HG02571 (cell line): ENCODE data around the gene ZKSCAN3.
A peak's percentile ranks its signal among the peaks of the same experiment; 100 is the strongest.
"Not testable (repeated sequence)": the region's sequence is repeated elsewhere in the genome, so short reads cannot be mapped to it uniquely, and the experiment has no call there.

ENCODE experiments used
- ATAC-seq: cut with Tn5 transposase; IDR thresholded peaks from one replicate; pipeline ENCODE4 v1.9.1; 2021; ENCODE audit warnings: mild to moderate bottlenecking, moderate library complexity; ENCODE audit not compliant: unreplicated experiment

The ZKSCAN3 gene

DNA sequence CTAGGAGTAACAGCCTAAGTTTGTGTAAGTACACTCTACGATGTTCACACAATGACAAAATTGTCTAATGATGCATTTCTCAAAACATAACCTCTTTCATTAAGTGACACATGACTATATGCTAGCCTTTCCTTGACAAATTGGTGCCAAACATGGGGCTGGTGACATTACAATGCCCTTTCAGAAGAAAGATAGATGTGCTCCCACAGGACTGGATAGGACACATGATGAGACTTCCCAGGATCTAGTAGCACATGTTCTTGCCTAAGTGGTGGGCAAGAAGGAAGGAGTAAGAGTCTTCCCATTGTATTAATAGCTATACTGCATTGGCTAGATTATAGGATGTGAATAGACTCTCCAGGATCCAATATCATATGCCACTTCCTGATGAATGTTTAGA is 21.5 kb downstream of the ZKSCAN3 start:
- no peak for ATAC-seq

DNA sequence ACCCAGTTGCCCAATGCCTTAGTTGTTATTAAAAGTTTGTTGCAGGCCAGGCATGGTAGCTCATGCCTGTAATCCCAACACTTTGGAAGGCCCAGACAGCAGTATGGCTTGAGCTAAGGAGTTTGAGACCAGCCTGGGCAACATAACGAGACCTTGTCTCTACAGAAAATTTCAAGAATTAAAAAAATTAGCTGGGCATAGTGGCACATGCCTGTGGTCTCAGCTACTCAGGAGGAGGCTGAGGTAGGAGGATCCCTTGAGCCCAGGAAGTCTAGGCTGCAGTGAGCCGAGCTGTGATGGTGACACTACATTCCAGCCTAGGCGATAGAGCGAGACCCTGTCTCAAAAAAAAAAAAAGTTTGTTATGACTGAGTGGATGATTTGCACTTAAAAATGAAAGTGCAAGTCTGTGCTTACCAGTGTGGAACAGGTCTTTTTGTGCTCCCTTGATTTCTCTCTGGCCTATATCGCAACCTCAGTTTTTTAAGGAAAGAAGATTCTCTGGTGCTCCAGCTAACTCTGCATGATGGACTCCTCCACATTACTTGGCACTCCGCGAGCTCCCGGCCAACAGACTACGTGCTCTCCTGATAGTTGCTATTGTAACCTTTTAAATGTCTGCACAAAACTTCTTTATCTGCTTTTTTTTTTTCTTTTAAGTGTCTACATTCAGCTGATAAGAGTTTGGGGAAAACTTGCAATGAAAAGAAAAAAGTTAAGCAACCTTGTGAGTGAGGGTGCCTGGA is 22.1 kb downstream of the ZKSCAN3 start:
- no peak for ATAC-seq

DNA sequence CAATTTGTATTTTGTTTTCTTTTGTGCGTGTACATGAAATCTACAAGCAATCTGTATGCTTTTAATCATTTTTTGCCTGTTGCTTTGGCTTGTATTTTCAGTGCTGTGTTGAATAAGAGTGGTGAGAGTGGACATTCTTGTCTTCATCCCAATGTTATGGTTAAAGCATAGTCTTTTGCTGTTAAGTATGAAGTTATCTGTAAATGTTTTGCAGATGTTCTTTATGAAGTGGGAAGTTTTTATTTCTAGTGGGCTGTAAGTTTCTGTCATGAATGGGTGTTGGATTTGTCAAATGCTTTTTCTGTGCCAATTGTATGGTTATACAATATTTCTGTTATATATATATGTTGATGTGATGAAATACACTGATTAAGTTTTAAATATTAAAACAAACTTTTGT is 24.2 kb downstream of the ZKSCAN3 start:
- ATAC-seq = no peak

DNA sequence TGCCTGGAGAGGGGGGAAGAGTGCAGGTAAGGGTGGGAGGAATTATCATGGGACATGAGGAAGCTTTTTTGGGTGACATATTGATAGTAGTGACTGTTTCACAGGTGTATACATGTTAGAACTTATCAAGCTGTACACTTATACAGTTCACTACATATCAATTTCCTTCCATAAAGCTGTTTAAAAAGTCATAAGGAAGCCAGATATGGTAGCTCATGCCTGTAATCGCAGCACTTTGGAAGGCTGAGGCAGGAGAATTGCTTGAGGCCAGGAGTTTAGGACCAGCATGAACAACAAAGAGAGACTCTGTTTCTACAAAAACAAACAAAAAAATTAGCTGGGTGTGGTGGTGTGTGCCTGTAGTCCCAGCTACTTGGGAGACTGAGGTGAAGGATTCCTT is 28.1 kb downstream of the ZKSCAN3 start:
- ATAC-seq = no peak

DNA sequence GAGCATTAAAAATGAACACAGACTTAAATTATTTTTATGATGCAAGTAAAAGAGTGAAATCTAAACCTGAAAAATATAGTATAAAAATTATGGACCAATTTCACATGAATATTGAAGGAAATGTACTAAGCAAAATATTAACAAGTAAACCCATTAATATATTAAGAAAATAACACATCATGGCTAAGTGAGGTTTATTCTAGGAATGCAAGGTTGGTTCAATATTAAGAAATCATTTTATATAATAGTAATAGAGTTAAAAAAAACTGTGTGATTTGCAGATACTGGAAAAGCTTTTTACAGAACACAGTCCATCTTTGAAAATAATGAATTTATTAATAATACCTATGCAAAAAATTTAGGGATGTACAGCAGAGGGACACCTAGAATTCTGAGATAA is 28.9 kb downstream of the ZKSCAN3 start:
- ATAC-seq = no peak

DNA sequence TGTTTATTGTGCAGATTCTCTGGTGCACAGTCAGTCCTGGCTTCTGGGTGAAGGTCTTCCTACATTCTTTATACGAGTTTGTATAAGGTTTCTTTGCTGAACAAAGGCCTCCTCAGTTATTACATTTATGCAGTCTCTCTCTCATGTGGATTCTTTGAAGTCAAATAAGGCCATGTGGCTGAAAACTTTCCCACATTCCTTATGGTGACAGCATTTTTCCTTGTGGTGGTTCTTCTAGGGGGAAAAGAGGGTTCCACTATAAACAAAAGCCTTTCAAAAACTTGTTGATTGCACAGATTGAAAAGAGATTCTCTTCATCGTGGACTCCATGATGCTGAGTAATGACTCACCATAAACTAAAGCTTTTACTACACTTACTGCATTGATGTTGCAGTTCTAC is 30.6 kb downstream of the ZKSCAN3 start:
- ATAC-seq = no peak

DNA sequence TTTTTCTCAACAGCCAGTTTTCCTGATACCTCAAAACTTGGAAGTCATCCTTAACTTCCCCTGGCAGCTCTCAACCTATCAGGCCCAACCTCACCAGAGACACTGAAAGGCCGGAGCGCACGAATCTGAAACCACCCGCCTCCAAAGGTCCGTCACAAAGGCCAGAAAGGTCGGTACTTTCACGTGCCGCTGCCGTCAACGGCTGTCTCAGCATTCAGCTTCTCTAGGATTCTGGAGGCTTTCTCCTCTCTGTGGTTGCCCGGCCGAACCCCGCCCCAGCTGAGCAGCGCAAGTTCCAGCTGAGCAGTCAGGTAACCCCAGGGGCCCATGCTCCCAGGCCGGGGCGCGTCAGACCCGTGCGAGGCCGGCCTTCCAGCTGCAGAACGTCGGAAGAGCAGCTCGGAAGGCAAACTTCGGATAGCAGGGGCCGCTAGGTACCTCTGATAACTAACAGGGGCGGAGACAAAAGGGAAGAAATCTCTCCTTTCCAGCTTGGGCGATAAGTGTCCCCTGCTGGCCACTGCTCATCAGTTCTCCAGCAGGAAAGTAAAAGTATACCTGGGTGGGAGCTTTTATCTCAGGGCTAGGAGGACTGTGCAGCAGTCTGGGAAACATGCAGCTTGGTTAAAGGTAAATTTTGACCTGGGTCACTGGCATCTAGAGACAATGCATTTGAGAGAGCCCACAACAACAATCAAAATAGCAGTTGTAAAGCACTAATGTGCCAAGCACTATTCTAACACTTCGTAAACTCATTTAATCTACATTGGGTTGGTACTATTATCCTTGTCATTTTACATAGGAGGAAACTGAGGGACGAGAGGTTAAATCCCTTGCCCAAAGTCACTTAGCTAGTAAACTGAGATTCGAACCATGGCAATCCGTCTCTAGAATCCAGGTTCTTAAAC is 33.7 kb downstream of the ZKSCAN3 start:
- ATAC-seq = peak; percentile 96

DNA sequence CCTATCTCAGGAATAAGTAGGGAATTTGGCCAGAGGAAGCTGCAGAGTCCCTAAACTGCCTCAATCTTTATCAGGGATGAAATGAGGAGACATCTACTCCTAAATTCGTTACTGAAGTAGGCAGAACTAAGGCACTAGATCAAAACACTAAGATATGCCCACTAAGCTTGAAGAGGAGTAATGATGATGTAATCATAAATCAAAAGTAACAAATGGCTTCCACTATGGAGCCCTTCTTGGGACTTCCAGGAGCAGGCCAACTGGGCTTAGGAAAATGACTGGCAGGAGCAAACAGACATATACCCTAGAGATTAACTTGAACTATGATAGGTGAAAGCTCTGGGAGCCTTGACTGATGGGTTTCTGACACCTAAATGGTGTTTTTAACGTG is 34.4 kb downstream of the ZKSCAN3 start:
- ATAC-seq = no peak

DNA sequence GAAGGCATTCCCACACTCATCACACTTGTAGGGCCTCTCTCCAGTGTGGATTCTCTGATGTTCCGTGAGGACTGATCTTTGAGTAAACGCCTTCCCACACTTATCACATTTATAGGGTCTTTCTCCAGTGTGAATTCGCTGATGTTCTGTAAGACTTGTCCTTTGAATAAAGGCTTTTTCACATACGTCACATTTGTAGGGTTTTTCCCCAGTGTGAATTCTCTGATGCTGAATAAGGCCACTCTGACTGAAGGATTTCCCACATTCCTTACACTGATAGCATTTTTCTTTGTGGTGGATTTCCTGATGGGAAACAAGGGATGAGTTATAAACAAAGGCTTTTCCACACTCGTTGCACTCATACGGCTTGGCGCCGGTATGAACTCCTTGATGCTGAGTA is 40.9 kb downstream of the ZKSCAN3 start:
- no peak for ATAC-seq

DNA sequence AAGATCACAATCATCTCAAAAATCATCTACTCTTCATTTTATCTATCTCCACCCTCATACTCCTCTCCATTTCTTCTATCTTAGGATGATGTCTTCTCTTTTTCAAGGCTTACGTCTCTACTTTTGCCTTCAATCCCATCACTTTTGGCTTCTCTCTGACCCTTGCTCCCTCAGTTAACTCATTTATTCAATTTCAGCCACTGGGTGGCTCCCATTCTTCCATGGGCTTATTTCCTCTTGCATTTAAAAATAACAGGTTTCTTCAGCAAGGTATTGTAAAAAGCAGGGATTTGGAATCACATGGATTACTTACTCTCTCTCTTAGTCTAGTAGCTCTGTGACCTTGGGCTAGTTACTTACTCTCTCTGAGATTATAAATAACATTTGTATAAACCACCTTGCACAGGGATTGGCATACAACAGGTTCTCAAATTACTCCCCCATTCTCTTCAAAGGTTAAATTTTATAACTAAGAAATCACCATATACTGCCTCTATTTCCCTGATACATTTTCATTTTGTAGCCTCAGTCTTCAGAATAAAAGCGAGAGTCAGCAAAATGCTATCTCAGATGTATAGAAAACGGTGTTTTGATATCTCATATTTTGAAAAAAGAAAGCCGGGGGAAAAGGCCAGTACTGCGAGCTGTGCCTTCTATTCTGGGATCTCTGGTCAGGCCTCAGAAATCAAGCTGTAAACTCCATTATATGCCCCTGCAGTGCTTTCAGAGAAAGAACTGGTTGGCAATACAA is 44.3 kb downstream of the ZKSCAN3 start:
- no peak for ATAC-seq

DNA sequence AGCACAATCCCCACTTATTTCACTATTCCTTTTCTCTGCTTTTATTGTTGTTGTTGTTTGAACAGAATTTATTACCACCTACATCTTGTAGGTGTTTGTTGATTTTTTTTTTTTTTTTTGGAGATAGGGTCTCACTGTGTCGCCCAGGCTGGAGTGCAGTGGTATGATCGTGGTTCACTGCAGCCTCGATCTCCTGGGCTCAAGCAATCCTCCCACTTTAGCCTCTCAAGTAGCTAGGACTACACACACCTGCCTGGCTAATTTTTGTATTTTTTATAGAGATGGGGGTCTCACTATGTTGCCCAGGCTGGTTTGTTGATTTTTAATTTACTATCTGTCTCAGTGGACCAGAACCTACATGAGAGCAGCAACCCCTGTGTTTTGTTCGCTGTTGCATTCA is 46.2 kb downstream of the ZKSCAN3 start:
- no peak for ATAC-seq

DNA sequence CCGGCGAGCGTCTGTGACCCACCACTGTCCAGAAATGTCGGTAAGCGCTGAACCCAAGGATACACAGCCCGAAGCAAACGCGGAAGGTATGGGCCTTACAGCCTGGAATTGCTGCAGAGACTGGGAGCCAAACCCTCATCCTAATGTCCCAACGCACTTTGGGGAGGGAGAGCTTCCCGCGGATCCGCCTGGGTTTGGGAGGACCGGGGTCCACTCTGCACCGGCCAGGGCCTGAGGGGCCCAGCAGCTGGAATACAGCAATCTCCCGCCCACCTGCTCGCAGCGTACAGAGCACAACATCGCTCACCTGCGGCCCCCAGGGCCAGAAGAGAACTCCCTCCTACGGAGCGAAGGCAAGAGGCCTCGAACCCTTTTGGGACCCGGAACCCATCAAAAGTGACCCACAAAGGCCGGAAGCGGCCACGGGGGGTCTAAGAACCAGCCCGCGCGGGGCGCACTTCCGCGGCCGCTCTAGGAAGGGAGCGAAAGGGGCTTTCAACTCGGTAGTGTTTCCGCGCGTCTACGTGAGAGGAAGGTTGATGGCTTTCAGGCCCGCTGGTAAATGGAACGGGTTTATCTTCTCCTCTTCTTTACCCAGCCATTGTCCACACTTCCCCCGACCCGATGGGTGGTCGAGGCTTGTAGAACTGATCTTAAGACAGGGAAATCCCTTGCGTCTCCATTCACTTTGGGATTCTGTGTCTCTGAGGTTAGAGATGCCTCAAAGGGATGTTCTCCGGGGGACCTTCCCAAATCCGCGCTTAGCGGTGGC is 49.8 kb downstream of the ZKSCAN3 start, which contains the start of gene ZSCAN12:
Gene ZSCAN12, minus strand, starts transcription at position 398 of the 772 bp plus-strand sequence. CDS start 1,342 bp downstream, outside the sequence.
- ATAC-seq = peak; percentile 68

DNA sequence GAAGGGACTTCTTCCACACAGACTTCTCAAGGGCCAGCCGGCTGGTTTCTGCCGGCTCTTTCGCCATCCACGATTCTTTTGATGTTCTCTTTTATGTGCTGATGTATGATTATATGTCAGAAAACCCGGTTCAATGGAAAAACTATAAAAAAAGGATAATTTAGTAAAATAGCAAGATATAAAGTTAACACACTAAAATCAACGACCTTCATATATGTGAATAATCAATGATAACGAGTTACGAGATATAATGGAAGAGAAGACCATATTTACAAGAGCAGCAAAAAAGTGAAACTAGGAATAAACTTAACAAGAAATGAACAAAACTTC is 50.3 kb downstream of the ZKSCAN3 start:
- no peak for ATAC-seq

DNA sequence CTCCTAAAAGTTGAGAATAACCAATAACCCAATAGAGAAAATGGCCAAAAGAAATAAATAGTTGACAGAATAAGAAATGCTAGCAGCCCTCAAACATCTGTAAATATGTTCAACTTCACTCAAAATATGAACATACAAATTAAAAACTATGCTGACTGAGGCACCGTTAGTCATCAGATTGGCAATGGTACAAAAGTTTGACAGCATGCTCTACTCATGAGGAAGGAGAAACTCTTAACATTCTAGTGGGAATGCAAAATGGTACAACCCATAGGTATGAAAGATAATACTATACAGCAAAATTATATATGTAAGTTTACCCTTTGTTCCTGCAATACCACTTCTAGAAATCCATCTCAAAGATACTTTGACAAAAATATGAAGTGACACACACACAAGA is 51.4 kb downstream of the ZKSCAN3 start:
- no peak for ATAC-seq

DNA sequence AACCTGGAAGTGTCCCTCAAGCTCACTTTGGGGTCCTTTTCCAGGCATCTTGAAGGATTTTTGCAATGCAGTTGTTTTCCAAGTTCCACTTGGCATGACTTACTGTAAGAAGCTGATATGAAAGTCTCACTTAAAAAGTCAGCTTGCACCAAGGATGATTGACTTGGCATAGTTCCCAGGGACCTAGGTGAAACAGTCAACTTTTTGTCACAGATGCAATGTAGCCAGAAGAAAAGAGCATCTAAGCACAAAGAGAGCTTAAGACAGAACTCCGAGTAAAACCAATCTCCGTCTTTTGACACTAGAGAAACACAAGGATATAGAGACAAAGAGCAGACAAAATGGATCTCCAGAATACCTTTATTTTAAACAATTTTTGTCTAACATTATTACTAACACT is 52.5 kb downstream of the ZKSCAN3 start:
- no peak for ATAC-seq

DNA sequence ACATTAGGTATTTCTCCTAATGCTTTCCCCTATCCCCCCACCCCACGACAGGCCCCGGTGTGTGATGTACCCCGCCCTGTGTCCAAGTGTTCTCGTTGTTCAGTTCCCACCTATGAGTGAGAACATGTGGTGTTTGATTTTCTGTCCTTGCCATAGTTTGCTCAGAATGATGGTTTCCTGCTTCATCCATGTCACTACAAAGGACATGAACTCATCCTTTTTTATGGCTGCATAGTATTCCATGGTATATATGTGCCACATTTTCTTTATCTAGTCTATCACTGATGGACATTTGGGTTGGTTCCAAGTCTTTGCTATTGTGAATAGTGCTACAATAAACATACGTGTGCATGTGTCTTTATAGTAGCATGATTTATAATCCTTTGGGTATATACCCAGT is 54.2 kb downstream of the ZKSCAN3 start:
- ATAC-seq = not testable (repeated sequence)

DNA sequence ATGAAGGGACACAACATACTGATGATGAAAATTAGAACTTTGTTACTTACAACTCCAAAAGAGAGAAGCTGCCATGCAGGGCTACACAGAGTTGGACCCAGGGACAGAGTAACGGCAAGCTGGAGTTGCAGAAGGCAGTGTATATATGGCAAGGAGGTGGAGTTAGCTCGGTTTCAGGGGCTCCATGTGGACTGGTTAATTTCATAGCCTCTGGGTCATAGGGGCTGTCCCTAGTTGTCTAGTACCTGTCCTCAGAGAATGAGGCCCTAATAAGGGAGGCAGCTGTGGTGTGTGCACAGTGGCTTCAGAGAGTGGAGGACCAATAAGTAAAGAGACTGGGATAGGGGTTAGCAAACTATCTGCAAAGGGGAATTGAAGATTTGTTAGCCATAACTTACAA is 57.7 kb downstream of the ZKSCAN3 start:
- no peak for ATAC-seq

DNA sequence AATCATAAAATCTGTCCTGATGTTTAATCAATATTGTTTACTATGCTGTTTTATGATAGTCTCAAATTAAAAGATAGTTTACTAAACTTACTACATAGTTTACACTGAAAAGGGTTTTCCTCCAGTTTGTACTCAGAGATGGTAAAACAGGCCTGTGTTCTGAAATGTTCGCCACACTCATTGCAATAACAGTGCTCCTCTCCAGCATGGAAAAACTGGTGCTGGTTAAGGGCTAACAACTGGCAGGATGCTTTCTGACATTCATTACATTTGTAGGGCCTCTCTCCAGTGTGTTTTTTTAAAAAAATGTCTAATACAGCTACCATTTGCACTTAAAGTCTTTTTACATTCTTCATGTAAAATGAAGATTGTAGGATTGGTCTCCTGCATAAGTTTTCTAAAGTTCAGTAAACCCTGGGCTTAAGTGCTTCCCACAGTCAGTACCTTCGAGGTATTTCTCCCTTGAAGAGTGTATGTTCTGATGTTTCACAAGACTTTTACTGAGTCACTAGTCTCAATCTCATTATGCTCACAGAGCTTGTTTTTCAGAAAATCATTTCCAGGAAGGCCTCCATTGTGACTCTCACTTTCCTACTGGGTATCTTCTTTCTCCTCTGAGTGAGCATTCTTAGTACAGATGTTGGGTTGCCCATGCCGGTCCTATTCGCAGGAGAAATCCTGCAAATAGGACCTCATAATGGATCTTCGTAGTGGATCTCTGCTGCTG is 58.5 kb downstream of the ZKSCAN3 start:
- ATAC-seq = no peak

DNA sequence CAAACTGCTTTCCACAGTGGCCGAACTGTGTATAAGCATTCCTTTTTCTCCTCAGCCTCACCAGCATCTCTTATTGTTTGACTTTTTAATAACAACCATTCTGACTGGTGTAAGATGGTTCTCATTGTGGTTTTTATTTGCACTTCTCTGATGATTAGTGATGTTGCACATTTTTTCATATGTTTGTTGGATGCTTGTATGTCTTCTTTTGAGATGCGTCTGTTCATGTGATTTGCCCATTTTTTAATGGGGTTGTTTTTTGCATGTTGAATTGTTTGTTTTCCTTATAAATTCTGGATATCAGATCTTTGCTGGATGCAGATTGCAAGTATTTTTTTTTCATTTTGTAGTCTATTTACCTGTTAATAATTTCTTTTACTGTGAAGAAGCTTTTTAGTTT is 61.0 kb downstream of the ZKSCAN3 start:
- no peak for ATAC-seq

DNA sequence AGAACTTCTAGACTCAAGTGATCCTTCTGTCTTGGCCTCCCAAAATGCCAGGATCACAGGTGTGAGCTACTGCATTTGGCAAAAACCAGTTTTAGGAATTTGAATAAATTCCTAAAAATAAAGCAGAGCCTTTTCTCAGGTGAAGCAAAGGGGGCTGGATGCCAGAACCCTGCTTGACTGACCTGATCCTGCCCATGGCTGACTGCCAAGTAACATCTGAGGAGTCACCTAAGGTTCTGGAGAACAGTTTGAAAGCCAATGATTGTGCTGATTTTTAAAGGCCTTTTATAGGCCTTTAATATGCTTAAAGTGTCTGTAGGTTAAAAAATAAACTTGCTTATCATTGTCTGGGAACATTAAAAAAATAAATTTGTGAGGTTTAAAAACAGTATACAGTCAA is 63.9 kb downstream of the ZKSCAN3 start:
- ATAC-seq = no peak
